Right lobe of liver (tissue), 4 donors: ENCODE results near the gene C11orf21.

Experiments
- POLR2A ChIP-seq: fragments of 450-650 bp; IDR thresholded peaks from one replicate; pipeline ENCODE4 v1.6.1; 2017; ENCODE audit warnings: antibody characterized with exemption, mild to moderate bottlenecking
- TF ChIP-seq, protein P1 (sequence below), 4 donors: fragments of 200-600 bp in 3 of 4; fragments of 450-650 bp in 1 of 4; IDR thresholded peaks; one replicate each; pipeline versions ENCODE4 v1.5.1 to v1.8.0; 2016 to 2022; ENCODE audit warnings: antibody characterized with exemption in 4 of 4, mild to moderate bottlenecking in 2 of 4
- donor health status: DM: no; HTN: no; CAD: no.
- donor health status: DM: no; HTN: no; CAD: no.
- donor health status: DM: no; HTN: yes; CAD: no.

DNA sequence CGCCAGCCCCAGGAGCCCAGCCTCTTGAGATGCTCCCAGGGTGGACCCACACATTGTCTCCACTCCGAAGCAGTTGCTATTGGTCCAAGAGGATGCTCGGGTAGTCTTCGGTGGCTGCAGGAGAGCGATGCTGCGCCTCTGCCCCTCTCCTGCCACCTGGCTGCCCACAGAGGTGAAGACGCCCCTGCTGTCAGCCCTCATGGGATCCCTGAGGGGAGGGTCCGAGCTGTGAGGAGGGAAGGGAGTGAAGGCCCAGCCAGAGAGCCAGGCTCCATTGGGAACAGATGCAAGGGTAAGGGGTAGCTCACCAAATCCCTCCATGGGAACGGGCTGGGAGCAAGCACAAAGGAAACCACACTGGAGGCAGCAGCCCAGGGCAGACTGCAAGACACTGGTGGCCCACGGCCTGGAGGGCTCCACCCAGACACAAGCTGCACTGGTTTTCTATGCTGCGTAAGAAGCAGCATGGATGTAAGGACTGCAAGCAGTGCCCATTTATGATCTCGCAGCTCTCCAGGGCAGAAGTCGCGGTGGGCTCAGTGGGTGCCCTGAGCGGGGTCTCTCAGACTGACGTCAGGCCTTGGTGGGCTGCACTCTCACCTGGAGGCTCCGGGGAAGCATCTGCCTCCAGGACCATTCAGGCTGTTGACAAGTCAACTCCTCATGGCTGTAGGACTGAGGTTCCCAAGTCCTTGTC is 15.8 kb upstream of the C11orf21 start:
- no peak for TF ChIP-seq POLR2A
- TF ChIP-seq, protein P1, sequence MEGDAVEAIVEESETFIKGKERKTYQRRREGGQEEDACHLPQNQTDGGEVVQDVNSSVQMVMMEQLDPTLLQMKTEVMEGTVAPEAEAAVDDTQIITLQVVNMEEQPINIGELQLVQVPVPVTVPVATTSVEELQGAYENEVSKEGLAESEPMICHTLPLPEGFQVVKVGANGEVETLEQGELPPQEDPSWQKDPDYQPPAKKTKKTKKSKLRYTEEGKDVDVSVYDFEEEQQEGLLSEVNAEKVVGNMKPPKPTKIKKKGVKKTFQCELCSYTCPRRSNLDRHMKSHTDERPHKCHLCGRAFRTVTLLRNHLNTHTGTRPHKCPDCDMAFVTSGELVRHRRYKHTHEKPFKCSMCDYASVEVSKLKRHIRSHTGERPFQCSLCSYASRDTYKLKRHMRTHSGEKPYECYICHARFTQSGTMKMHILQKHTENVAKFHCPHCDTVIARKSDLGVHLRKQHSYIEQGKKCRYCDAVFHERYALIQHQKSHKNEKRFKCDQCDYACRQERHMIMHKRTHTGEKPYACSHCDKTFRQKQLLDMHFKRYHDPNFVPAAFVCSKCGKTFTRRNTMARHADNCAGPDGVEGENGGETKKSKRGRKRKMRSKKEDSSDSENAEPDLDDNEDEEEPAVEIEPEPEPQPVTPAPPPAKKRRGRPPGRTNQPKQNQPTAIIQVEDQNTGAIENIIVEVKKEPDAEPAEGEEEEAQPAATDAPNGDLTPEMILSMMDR (IDR thresholded peaks at IDR 0.05): no peak
